ENCODE results near the gene TNK1.
A peak's percentile ranks its signal among the peaks of the same experiment; 100 is the strongest.

The TNK1 gene

DNA sequence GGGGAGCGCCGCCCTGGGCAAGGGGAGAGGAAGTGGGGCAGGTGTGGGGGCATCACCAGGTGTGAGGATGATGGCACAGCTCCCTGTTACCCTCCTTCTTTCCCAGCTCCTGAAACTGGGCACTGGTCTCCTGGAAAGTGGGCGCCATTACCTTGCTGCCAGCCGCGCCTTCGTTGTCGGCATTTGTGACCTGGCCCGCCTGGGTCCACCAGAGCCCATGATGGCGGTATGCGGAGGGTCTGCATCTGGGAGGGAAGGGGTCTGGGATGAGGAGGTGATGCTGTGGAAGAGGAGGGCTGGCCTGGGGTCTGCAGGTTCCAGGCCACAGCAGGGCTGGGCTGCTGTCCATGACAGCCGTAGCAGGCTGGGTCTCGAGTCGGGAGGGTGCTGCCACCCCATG is 39.0 kb upstream of the TNK1 start:
- Histone ChIP-seq H3K9ac (ENCODE audit: insufficient read length) (no peak overlapping the region), H3K4me3 (no peak overlapping the region), H3K9me3 (ENCODE audit: low read depth, low read length) (no peaks in the 10 kb centered on the region), H3K36me3 (ENCODE audit: insufficient read depth, low read length) (no peaks in the 10 kb centered on the region), H3K27ac (no peak overlapping the region)
- no peak for TF ChIP-seq POLR2AphosphoS5 (IDR thresholded peaks at IDR 0.05; ENCODE audit: borderline replicate concordance, low read depth, low read length)
- TF ChIP-seq EZH2 (IDR thresholded peaks at IDR 0.05) = no peak
- TF ChIP-seq FOXP2 (optimal IDR thresholded peaks at IDR 0.05; ENCODE audit: control extremely low read depth, extremely low read length, insufficient read depth) = no peak
- DNase-seq (ENCODE audit: low read depth, low spot score) = no peak

DNA sequence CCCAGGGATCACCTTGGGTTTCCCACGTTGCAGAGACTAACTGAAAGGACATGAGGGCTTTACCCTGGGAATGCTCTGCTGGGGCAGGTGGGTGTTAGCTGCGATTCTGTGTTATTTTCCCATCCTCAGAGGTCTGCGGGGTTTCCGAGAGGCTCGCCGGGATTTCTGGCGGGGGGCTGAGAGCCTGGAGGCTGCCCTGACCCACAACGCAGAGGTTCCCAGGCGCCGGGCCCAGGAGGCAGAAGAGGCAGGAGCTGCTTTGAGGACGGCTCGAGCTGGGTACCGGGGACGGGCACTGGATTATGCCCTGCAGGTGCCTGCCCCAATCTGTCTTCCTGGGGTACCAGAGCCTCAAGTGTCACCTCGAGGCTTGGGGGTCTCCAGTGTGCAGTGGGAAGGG is 37.6 kb upstream of the TNK1 start:
- DNase-seq (ENCODE audit: low read depth, low spot score) = no peak
- TF ChIP-seq FOXP2 (optimal IDR thresholded peaks at IDR 0.05; ENCODE audit: control extremely low read depth, extremely low read length, insufficient read depth) = no peak
- no peak for TF ChIP-seq POLR2AphosphoS5 (IDR thresholded peaks at IDR 0.05; ENCODE audit: borderline replicate concordance, low read depth, low read length)
- no peak for TF ChIP-seq EZH2 (IDR thresholded peaks at IDR 0.05)
- Histone ChIP-seq H3K9me3 (ENCODE audit: low read depth, low read length) (no peaks in the 10 kb centered on the region), H3K27ac (no peak overlapping the region), H3K9ac (ENCODE audit: insufficient read length) (no peak overlapping the region), H3K4me3 (no peak overlapping the region), H3K36me3 (ENCODE audit: insufficient read depth, low read length) (no peaks in the 10 kb centered on the region)

DNA sequence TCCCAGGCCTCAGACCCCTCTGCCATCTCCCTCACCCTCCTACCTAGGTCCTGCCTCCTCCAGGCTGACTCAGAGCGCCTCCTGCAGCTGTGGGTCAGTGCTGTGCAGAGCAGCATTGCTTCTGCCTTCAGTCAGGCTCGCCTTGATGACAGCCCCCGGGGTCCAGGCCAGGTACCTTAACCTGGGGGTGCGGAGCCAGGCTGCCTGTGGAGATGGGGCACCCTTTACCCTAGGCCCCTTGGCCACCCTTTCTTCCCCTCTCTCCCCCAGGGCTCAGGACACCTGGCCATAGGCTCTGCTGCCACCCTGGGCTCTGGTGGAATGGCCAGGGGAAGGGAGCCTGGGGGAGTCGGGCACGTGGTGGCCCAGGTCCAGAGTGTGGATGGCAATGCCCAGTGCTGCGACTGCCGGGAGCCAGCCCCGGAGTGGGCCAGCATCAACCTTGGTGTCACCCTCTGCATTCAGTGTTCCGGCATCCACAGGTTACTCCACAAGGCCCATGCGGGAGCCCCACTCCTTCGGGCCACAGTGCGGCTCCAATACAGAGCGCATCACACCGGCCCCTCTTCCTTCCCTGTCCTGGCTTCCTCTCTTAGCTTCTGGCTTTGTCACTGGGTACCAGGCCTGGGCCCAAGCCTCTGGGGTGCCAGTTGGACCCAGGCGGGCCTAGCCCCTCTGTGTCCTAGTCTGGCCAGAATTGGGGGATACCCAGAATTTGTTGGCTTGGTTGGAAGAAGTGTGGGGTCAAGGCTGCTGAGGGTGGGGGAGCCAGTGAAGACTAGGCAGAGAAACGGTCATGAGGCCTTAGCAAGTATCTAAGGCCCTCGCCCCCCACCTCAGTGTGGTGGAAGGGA is 33.9 kb upstream of the TNK1 start:
- Histone ChIP-seq H3K4me3 (no peak overlapping the region), H3K36me3 (ENCODE audit: insufficient read depth, low read length) (no peaks in the 10 kb centered on the region), H3K9me3 (ENCODE audit: low read depth, low read length) (no peaks in the 10 kb centered on the region), H3K9ac (ENCODE audit: insufficient read length) (no peak overlapping the region), H3K27ac (no peak overlapping the region)
- no peak for TF ChIP-seq FOXP2 (optimal IDR thresholded peaks at IDR 0.05; ENCODE audit: control extremely low read depth, extremely low read length, insufficient read depth)
- no peak for TF ChIP-seq POLR2AphosphoS5 (IDR thresholded peaks at IDR 0.05; ENCODE audit: borderline replicate concordance, low read depth, low read length)
- TF ChIP-seq EZH2 (IDR thresholded peaks at IDR 0.05) = no peak
- DNase-seq (ENCODE audit: low read depth, low spot score) = no peak

DNA sequence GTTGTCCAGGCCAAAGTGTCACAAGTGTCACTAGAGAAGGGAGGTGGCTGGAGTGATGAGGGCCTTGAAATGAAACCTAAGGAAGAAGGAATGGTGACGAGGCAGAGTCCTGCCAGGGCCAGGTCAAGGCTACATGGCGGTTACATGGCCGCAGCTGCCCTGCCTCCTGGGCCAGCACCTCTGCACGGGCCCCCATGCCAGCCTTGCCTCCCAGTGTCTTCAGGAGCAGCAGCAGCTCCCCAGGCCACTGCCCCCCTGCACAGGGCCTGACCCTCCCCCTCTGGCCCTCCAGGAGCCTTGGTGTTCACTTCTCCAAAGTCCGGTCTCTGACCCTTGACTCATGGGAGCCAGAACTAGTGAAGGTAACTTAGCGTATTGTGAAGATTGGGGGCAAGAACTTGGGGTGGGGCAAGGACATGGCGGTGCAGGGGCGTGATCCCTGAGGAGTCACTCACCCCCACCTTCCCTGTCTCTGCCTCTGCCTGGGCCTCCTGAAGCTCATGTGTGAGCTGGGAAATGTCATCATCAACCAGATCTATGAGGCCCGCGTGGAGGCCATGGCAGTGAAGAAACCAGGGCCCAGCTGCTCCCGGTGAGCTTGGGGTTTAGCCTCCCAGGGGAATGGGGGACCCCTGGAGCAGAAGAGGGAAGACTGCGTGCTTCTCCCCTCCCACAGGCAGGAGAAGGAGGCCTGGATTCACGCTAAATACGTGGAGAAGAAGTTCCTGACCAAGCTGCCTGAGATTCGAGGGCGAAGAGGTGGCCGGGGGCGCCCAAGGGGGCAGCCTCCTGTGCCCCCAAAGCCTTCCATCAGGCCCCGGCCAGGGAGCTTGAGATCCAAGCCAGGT is 33.0 kb upstream of the TNK1 start:
- Histone ChIP-seq H3K9ac (ENCODE audit: insufficient read length) (no peak overlapping the region), H3K9me3 (ENCODE audit: low read depth, low read length) (no peaks in the 10 kb centered on the region), H3K27ac (no peak overlapping the region), H3K36me3 (ENCODE audit: insufficient read depth, low read length) (no peaks in the 10 kb centered on the region), H3K4me3 (no peak overlapping the region)
- no peak for TF ChIP-seq POLR2AphosphoS5 (IDR thresholded peaks at IDR 0.05; ENCODE audit: borderline replicate concordance, low read depth, low read length)
- TF ChIP-seq FOXP2 (optimal IDR thresholded peaks at IDR 0.05; ENCODE audit: control extremely low read depth, extremely low read length, insufficient read depth) = no peak
- TF ChIP-seq EZH2 (IDR thresholded peaks at IDR 0.05) = no peak
- no peak for DNase-seq (ENCODE audit: low read depth, low spot score)

DNA sequence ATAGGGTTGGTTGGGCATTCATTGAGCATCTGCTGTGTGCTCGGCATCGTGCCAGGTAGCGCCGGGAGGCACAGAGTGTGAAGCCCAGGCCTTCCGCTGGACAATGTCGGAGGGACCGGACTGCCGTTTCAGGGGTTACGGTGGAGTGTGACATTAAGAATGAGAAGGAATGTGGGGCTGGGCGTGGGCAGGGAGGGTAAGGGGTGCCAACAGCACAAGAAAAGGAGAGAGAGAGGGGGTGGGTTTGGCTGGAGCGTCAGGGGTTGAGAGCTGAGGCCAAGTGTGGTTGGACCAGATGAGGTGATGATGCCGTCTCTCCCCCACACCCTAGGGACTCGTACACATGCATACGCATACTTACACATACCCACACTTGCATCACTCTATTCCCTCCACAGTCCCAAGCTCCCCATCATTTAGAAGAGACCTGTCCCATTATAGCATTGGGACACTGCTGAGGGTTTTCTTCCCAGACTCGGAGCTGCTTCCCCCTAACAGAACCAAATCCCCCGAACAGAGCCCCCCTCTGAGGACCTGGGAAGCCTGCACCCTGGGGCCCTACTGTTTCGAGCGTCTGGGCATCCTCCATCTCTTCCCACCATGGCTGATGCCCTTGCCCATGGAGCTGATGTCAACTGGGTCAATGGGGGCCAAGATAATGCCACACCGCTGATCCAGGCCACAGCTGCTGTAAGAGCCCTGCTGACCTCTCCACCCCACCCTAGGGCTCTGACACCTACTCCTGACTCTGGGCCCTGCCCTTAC is 32.2 kb upstream of the TNK1 start:
- Histone ChIP-seq H3K27ac (no peak overlapping the region), H3K9ac (ENCODE audit: insufficient read length) (no peak overlapping the region)

DNA sequence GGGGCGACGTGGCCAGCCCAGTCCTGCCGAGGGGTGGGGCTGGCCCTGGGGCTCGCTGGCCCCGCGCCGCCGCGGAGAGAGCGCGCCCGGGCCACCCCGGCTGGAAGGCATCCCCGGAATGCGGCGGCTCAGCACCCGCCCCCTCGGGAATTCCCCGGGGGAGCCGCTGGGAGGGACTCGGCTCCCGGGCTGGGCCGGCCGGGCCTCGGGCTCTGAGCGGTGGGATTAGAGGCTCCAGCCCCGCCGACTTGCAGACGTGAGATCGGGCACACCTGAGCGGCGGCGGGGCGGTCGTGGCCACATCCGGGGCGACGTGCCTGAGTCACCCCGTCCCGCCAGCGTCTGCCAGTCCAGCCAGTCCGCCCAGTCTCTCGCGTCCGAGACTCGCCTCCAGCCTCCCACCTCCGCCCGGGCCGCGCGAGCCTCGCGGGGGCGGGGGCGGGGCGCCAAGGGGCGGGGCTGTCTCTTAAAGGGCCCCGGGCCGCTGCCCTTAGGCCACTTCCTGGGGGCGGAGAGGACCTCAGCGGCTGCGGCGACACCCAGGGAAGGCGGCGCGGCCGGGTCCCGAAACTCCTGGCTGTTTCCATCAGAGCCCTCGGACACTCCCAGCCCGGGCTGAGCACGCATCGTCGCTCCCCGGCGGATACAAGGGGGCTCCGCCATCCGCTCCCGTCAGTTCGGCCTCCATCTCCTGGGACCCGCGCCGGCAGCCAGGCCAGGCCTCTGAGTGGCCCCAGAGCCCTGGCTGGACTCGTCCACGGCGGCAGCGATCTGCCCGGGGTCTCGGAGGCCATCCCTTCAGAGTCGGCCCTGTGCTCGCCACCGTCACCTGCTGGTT is 29.0 kb upstream of the TNK1 start, which contains the start of gene KCTD11:
TSS of gene KCTD11 (plus strand) at position 498 of the 838 bp plus-strand sequence.
- no peak for TF ChIP-seq EZH2 (IDR thresholded peaks at IDR 0.05)
- no peak for TF ChIP-seq FOXP2 (optimal IDR thresholded peaks at IDR 0.05; ENCODE audit: control extremely low read depth, extremely low read length, insufficient read depth)
- Histone ChIP-seq H3K27ac (peak within 1 kb of the TSS; percentile 67; the same call in 1 of the 2 replicates), H3K4me3 (peak within 1 kb of the TSS; percentile 95), H3K9ac (ENCODE audit: insufficient read length) (peak within 1 kb of the TSS; percentile 81), H3K36me3 (ENCODE audit: insufficient read depth, low read length) (no peaks in the 10 kb centered on the region), H3K9me3 (ENCODE audit: low read depth, low read length) (no peaks in the 10 kb centered on the region)
- no peak for DNase-seq (ENCODE audit: low read depth, low spot score)

More for the DNA sequence above, 32.2 kb upstream of the TNK1 start:
- Histone ChIP-seq H3K36me3 (ENCODE audit: insufficient read depth, low read length) (no peaks in the 10 kb centered on the region), H3K4me3 (no peak overlapping the region), H3K9me3 (ENCODE audit: low read depth, low read length) (no peaks in the 10 kb centered on the region)
- DNase-seq (ENCODE audit: low read depth, low spot score) = no peak
- TF ChIP-seq POLR2AphosphoS5 (IDR thresholded peaks at IDR 0.05; ENCODE audit: borderline replicate concordance, low read depth, low read length) = no peak
- no peak for TF ChIP-seq EZH2 (IDR thresholded peaks at IDR 0.05)
- TF ChIP-seq FOXP2 (optimal IDR thresholded peaks at IDR 0.05; ENCODE audit: control extremely low read depth, extremely low read length, insufficient read depth) = no peak

DNA sequence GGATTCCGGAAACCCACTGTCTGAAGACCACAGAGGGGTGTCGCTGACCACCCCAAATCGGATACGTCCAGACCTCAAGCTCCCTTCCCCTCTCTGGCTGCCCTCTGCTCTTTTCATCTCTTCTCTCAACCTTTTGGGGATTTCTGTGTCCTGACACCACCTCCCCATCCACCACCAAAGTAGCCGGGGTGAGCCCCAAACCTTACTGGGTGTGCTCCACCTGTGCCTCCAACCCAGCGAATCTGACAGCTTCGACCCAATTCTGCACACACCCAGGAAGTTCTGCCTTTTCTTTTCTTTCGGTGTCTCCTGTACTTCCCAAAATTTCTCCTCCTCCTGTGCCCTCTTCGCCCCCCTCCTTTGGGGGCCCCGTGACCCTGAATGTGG is 28.4 kb upstream of the TNK1 start:
- peak overlapping the region; percentile 95 for H3K4me3 ChIP-seq
- H3K27ac ChIP-seq = no peak overlapping the region
- H3K36me3 ChIP-seq (ENCODE audit: insufficient read depth, low read length) = no peaks in the 10 kb centered on the region
- H3K9ac ChIP-seq (ENCODE audit: insufficient read length) = no peak overlapping the region
- TF ChIP-seq FOXP2 (optimal IDR thresholded peaks at IDR 0.05; ENCODE audit: control extremely low read depth, extremely low read length, insufficient read depth) (no peak), POLR2AphosphoS5 (IDR thresholded peaks at IDR 0.05; ENCODE audit: borderline replicate concordance, low read depth, low read length) (no peak), EZH2 (IDR thresholded peaks at IDR 0.05) (no peak)
- no peak for DNase-seq (ENCODE audit: low read depth, low spot score)
- H3K9me3 ChIP-seq (ENCODE audit: low read depth, low read length) = no peaks in the 10 kb centered on the region

Measured in SK-N-MC (cell line).